HG03575 (cell line): ENCODE results near the gene DNAJB7.
"Not testable (repeated sequence)": the region's sequence is repeated elsewhere in the genome, so short reads cannot be mapped to it uniquely, and the experiment has no call there.

ENCODE experiments used
- ATAC-seq: cut with Tn5 transposase; IDR thresholded peaks from one replicate; pipeline ENCODE4 v1.9.1; 2021; ENCODE audit not compliant: unreplicated experiment, insufficient number of reproducible peaks, low FRiP score; ENCODE audit errors: extremely low read depth

DNAJB7 gene

DNA sequence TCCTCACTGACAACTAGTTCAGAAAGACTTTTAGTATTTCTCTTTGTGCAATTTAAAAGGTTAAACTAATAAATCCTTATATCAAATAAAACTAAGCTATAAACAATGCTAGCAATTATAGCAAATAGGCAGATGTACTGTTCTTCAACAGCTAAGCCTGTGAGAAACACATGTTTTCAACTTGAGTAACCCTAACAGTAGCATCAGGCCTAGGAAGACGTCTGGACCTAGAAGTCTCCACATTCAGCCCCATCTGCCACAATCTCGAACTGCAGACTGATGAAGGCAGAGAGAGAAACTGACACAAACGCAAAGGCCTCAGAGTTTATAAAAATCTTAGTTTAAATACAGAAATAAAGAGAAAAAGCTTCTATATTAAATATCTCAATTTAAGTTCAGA lies 8.0 kb downstream of the DNAJB7 start:
- ATAC-seq, result no peak

DNA sequence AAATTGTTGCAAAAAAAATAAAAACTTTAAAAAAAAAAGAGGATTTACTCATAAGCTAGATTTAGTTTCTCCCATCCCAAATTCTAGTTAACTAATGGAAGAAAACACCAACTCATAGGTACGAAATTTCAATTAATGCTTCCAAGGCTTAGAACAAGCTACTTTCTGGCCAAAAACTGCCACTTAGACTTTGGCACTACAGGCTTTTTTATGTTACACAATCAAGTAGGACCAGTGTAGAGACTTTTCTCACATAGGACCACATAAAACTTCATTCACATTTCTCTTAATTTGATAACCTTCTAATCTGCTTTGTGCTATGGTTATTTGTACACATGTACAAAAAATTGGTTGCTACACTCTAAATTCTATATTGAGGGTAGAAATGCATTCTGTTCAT lies 8.6 kb downstream of the DNAJB7 start:
- no peak for ATAC-seq

DNA sequence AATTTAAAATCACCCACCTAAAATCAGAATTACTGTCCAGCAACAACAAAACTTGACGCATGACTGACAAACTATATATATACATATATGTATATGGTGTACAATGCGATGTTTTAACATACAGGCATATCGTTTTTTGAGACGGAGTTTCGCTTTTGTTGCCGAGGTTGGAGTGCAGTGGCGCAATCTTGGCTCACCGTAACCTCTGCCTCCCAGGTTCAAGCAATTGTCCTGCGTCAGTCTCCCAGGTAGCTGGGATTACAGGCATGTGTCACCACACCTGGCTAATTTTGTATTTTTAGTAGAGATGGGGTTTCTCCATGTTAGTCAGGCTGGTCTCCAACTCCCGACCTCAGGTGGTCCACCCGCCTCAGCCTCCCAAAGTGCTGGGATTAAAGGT lies 16.1 kb downstream of the DNAJB7 start:
- not testable (repeated sequence) for ATAC-seq

DNA sequence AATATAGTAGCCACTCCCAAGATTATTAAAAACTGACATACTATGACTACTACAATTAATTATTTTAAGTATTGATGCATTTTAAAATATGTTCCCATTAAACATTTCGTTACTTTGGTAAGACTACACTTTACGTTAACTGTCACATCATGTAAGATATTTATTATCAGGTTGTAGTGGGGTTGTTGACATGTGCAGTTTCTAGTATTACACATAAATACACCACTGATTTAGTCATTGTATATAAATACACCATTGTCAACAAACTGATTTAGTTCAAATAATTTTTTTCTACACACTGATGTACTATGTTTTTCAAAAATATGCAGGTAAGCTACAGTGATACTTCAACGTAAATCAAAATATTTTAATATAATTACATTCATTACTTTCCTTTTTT lies 17.0 kb downstream of the DNAJB7 start:
- no peak for ATAC-seq

DNA sequence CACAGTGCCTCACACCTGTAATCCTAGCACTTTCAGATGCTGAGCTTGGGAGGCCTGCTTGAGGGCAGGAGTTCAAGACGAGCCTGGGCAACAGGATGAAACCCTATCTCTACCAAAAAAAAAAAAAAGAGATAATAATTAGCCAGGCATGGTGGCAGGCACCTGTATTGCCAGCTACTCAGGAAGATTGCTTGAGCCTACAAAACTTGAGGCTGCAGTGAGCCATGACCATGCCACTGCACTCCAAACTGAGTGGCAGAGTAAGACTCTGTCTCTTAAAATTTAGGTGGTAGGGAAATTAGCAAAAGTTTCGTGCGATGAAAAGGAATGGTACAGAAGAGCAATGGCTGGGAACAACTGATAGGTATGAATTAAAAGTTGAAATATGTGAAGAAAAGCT lies 23.4 kb downstream of the DNAJB7 start:
- no peak for ATAC-seq

DNA sequence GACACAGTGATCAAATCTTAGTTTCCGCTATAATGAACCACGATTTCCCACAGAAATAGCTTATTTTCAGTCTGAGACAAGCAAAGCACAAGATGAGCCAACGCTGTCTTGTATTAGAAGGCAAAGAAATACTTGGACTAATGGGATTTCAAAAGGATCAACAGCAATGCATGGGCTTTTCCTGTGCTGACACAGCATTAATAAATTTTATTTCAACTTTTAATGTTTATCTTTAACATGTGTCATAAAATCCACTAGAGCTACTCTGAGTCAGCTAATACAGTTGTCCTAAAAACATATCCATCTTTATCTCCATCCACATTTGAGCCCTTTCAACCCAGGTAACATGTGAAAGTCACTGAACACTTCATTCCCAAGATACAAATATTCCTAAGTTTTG lies 27.3 kb downstream of the DNAJB7 start:
- no peak for ATAC-seq

DNA sequence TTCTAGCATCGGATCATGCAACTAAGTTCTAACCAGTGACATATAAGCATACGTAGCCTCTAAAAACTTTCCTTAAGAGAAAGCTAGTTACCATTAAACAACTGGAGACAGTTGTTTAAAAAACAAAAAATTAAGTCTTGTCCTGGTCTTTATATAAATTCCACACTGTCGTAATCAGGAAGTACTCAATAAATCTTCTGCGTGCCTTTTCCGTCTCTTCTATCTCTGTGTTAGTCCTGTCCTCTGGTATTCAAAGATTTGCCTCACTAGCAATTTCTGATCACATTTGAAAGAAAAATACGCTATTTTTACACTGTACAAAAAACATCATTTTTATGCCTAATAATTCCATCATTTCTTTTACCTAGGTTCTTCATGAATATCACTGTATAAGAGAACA lies 32.8 kb downstream of the DNAJB7 start:
- ATAC-seq, result no peak

DNA sequence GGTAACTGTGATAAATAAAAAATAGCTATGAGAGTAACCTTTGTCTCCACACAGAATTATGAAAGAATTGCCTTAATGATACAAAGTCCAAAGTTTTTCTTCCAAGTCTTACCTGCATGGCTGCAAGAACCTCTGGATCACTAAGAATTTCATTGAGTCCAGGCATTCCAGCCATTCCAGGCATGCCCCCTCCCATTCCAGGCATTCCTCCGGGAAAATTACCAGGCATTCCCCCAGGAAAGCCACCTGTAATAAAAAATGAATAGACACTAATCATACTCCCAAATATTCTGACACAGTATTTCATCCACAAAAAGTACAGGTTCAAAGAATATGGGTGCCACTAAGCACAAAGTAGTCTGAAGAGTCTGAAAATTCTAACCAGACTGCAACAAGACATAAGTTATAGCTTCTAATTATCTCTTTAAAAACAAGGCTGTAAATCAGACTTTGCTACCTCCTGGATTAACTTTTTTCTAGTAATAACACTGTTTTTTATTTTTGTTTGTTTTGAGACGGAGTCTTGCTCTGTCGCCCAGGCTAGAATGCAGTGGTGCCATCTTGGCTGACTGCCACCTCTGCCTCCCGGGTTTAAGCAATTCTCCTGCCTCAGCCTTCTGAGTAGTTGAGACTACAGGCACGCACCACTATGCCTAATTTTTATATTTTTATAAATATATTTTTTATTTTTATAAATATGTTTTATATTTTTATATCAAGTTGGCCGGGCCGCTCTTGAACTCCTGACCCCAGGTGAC lies 34.8 kb downstream of the DNAJB7 start:
- no peak for ATAC-seq

DNA sequence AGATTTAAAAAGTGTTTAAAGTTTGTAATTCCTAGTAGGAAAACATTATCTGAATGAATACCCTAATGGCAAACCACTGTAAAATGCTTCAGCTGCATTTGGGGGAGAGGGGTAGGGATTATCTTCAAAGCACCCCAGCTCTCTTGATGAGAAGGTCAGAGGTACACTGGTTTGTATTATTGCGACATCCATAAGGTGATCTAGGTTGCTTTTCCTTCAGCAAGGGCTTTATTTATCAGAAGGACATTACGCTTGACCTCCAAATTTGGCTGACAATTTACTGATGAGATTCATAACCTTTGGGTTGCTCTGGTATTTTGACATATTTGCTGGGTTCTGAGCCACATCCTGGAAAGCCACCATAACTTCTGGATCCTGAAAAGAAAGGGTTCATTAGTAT lies 35.6 kb downstream of the DNAJB7 start:
- ATAC-seq, result not testable (repeated sequence)

DNA sequence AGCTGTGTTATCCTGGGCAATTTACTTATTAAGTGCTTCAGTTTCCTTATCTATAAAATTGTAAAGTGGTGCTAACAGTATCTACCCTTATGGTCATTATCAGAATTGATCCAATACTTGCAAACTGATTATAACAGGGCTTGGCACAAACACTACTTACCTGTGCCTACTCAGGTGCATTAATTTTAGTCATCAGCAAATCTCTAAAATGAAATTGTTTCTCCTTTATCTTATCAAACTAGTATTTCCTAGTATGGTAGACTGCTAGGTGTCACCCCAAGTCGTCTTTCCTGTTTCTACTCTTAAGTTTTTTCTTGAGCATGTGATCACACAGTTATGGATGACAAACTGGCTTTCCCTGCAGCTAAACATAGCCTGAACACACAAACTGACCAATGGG lies 38.5 kb downstream of the DNAJB7 start:
- no peak for ATAC-seq

DNA sequence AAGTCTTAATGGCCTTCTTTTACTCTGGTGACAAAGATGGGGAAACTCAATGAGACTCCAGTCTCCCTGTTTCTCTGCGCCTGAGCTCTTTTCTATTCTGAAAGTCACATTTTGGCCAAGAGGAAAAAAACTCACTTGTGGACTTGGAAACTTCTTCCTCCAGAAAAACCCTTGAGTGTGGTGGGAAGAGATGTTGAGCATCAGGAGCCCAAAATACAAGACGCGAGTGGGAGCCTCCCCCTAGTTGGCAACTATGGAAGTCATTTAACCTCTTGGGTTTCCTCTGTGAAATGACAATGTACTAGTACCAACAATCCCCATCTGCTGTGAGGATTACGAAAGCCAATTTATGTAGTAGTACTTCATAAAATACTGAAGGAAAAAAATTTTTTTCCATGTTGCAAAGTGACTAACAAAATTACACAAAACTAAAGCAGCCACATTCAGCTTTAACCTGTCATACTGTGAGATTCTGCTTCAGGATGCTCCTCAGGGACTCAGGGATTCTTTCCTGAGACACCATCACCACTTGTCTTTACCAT lies 42.2 kb downstream of the DNAJB7 start:
- ATAC-seq, result no peak

DNA sequence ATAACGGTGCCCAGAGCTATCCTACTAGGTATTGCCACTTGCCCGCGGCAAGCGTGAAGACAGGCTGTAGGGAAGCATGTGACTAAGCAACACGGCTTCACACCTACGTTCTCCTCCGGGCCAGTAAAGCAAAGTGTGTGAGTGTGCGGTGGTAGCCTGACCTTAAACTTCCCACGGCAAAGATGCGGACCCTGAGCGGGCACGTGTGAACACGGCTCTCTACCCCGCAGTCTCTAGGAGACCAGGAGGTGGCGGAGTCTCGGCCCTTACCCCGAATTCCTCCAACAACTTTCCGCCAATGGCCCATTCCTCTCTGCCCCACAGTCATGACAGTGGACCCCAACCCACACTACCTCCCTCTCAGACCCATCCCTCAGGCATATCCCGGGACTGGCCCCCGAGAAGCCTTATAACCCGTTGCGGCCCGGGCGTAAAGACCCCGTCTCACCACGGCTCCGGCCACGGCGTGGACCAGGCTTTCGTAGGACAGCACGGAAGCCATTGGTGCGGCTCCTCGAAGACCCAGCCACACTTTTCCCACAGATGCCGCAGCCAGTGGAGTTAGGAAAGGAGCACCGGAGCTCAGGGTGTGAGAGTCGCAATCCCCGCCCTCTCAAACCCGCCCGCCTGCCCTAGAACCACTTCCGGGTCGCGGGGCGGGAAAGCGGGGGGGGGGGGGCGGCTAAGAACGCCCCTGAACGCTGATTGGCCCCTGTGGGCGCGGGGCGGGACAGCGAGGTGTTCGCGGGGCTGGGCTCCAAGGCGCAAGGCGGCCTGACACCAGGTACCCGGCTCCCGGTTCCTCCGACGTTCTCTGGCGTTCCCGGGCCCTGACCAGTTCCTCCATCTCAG lies 42.9 kb downstream of the DNAJB7 start, which contains the start of gene SLC25A17:
Gene SLC25A17 (minus strand): TSS at position 600 of the 852 bp plus-strand sequence. CDS start 98 bp downstream, at position 502.
- ATAC-seq, result no peak

DNA sequence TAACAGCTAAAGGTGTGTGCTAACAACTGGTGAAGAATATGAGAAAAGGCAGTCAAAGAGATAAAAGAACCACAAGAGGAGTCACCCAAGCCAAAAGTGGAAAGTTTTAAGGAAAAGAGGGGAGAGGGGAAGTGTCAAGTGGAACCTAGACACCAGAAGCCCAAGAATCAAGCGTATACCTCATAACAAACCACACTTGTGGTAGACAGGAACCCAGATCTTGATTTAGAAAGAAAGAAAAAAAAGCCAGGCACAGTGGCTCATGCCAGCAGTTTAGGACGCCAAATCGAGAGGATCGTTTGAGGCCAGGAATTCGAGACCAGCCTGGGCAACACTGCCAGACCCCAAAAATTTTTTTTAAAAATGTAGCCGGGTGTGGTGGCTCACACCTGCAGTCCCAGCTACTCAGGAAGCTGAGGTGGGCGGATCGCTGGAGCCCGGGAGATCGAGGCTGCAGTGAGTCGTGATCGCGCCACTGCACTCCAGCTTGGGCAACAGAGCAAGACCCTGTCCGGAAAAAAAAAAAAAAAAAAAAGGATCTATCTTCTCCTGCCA lies 43.6 kb downstream of the DNAJB7 start:
- ATAC-seq, result no peak

DNA sequence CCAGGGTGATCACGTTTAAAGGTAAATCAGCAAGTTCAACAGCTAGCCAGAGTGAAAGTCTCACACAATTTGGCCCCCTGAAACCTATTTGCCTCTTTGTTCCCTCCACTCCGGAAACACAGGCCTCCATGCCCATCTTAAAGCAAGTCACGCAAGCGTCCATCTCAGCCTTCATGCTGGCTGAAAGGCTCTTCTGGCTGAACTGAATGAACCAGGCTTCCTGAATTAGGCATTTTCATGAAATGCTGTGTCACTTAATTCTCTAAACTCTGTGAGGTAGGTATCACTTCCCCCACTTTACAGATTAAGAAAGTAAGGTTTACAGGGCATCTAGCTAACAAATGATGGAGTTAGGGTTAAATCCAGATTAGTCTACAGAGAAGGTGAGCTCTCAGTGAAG lies 44.2 kb downstream of the DNAJB7 start:
- ATAC-seq, result no peak

DNA sequence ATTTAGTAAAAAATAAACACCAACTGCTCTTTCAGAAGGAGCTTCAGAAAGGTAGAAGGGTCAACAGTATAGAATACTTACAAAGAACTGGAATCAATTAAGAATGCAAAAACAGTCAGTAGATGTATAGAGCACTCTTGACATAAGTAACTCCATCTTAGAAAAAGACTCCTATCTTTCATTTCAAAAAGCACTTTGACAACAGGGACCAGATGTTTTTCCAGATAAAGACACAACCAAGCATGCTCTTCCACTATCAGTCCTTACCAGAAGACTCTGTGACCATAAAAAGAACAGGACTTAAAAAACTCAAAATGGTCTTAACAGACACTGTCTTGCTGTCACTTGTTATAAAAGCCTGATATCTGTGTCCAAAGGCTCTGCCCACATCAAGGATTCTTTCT lies 48.0 kb downstream of the DNAJB7 start:
- ATAC-seq, result no peak
